Thyroid gland (tissue), 4 donors: Measurements from ENCODE around the gene ZYG11A. TPM values are rescaled to one million over a fixed set of nuclear protein-coding genes. Genes with fewer than 3 reads are reported as not detected.

ENCODE experiments used
- DNase-seq, 2 donors: peaks; one replicate each; pipeline ENCODE4 v3.0.0-alpha.2; 2019
- H3K27ac ChIP-seq, 3 donors: fragments of 200-600 bp; sonication (generic); 1 replicate in 2 of 3; 2 replicates in 1 of 3; pipeline ENCODE4 v1.5.1; 2016 to 2019; ENCODE audit warnings: mild to moderate bottlenecking in 1 of 3, moderate library complexity in 1 of 3
- H3K27me3 ChIP-seq: fragments of 200-600 bp; sonication (generic); one replicate; pipeline ENCODE4 v1.5.1; 2019
- H3K36me3 ChIP-seq, 2 donors: fragments of 200-600 bp; sonication (generic); one replicate each; pipeline ENCODE4 v1.5.1; 2016 to 2019
- H3K4me1 ChIP-seq, 2 donors: fragments of 200-600 bp; sonication (generic); one replicate each; pipeline ENCODE4 v1.5.1; 2017 to 2019
- H3K4me3 ChIP-seq, 3 donors: fragments of 200-600 bp; sonication (generic); replicated peaks in 1 of 3; 1 replicate in 2 of 3; 2 replicates in 1 of 3; pipeline ENCODE4 v1.5.1; 2016; ENCODE audit warnings: mild to moderate bottlenecking in 1 of 3
- H3K9me3 ChIP-seq: fragments of 200-600 bp; sonication (generic); one replicate; pipeline ENCODE4 v1.5.1; 2017
- POLR2A ChIP-seq, 2 donors: fragments of 450-650 bp; IDR thresholded peaks; one replicate each; pipeline ENCODE4 v1.6.1; 2017; ENCODE audit warnings: antibody characterized with exemption in 2 of 2, mild to moderate bottlenecking in 2 of 2, moderate library complexity in 1 of 2
- WGBS, 2 donors: methylation state at CpG; one replicate each; pipeline ENCODE4 v1.1.5; 2017; 5-methylcytosine and 5-hydroxymethylcytosine counted together
- intact Hi-C: fragments of 100-400 bp; cut with DNase I; formaldehyde crosslinking; loops from one replicate; pipeline ENCODE4 v1.15.1; 2023
- total RNA-seq, 4 donors: library from RNA; depleted of rRNA; stranded (reverse); fragments of >200 nt; gene quantifications; one replicate each; pipeline ENCODE4 v1.2.3, GENCODE V29; 2016
- TF ChIP-seq, protein P1 (sequence below), 6 experiments: fragments of 200-600 bp in 3 of 6; fragments of 450-650 bp in 3 of 6; sonication (generic) in 3 of 6; IDR thresholded peaks; one replicate each; pipeline ENCODE4 v1.5.1; 2016 to 2019; ENCODE audit warnings: antibody characterized with exemption in 6 of 6, mild to moderate bottlenecking in 2 of 6, inconsistent platforms in 1 of 6, moderate library complexity in 1 of 6

The ZYG11A gene
- total RNA-seq, 4 donors from 2014 or later, result 4.0 to 9.3 (median 5.9) TPM

DNA sequence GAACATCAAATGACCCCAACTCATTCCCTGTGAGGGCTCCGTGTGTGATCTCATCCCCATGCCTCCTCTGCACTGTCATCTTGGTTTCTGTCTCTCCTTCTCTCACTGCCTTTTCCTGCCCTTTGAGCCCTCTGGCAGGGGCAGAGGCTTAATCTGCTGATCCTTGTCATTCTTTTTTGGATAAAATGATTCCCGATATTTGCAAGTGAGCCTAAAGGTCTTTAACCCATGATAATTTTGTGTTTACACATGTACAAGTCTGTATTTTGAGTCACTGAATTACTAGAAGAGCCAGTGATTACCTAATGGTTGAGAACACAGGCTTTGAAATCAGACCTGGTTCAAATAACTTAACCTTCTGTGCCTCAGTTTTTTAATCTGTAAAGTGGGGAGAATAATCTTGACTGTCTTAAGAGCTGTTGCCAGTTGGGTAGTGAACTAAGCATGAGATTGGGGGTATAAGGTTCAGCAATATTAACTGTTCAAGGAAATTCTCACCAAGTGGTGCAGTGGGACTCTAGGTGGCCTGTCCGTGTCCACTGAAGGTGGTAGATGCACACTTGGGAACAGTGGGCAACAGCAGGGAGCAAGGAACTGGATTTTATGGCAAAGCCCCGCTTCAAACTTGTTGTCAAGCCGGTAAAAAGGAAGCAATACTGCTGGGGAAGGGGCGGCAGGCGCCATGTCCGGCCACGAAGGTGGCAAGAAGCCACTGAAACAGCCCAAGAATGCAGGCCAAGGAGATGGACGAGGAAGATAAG is 77.3 kb downstream of the ZYG11A start:
- H3K4me3 ChIP-seq, result no peak overlapping the region
- no peak for TF ChIP-seq POLR2A (IDR thresholded peaks at IDR 0.05)
- TF ChIP-seq, protein P1, sequence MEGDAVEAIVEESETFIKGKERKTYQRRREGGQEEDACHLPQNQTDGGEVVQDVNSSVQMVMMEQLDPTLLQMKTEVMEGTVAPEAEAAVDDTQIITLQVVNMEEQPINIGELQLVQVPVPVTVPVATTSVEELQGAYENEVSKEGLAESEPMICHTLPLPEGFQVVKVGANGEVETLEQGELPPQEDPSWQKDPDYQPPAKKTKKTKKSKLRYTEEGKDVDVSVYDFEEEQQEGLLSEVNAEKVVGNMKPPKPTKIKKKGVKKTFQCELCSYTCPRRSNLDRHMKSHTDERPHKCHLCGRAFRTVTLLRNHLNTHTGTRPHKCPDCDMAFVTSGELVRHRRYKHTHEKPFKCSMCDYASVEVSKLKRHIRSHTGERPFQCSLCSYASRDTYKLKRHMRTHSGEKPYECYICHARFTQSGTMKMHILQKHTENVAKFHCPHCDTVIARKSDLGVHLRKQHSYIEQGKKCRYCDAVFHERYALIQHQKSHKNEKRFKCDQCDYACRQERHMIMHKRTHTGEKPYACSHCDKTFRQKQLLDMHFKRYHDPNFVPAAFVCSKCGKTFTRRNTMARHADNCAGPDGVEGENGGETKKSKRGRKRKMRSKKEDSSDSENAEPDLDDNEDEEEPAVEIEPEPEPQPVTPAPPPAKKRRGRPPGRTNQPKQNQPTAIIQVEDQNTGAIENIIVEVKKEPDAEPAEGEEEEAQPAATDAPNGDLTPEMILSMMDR (IDR thresholded peaks at IDR 0.05), result no peak
- H3K27me3 ChIP-seq, result no peaks in the 10 kb centered on the region
- no peak for DNase-seq
- H3K9me3 ChIP-seq, result no peaks in the 10 kb centered on the region
- intact Hi-C loops, result loop anchor here (10.0 kb wide), 2 partner anchors 195 to 265 kb away; partner anchors contain the start of gene ZYG11B
- no peaks in the 10 kb centered on the region for H3K36me3 ChIP-seq
- peak overlapping the region in 2 of 3 donors; percentile 94 to 97 for H3K27ac ChIP-seq
- peaks cover 0 to 20% of the 10 kb centered on the region in 2 donors for H3K4me1 ChIP-seq
- whole genome bisulfite sequencing, 2 donors, result 84 to 92% methylated on average over 10 of the region's 10 CpGs

DNA sequence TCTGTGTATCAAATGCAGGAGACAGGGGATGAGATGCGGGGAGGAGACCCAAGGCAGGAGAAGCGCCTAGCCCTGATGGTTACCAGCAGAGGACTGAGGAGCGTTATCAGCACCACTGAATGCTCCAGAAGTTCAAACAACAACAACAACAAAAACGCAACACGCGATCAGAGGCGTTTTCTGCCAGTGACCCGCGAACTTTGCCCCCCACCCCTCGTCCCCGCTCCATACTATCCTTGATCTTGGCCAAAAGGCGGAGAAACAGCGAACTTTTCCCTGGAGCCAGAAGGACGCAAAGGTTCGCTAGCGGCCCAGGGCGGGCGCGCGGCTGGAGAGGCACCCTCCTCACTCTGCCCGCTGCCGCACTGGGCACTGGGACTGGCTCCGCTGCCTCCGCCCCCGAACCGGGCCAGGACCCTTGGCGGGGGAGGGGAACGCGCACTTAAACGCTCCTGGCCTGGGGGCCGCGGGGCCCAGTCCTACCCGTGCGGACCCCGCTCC is 78.3 kb downstream of the ZYG11A start:
- 19 to 33% methylated on average over 9 to 12 of the region's 35 CpGs for WGBS, 2 donors
- peak; percentile 66 to 71 for DNase-seq
- TF ChIP-seq, protein P1 (IDR thresholded peaks at IDR 0.05), result no peak
- no peak for TF ChIP-seq POLR2A (IDR thresholded peaks at IDR 0.05)
- H3K4me1 ChIP-seq, result peaks cover under 1 to 17% of the 10 kb centered on the region in 2 donors
- no peaks in the 10 kb centered on the region for H3K36me3 ChIP-seq
- intact Hi-C loops, result loop anchor here (10.0 kb wide), 1 partner anchor 264 kb away; no protein-coding TSS in a partner anchor
- peak overlapping the region; percentile 71 to 97 (median 94) for H3K27ac ChIP-seq
- no peaks in the 10 kb centered on the region for H3K9me3 ChIP-seq
- H3K27me3 ChIP-seq, result no peaks in the 10 kb centered on the region
- H3K4me3 ChIP-seq, result peak overlapping the region; percentile 4 to 79 (median 73)

DNA sequence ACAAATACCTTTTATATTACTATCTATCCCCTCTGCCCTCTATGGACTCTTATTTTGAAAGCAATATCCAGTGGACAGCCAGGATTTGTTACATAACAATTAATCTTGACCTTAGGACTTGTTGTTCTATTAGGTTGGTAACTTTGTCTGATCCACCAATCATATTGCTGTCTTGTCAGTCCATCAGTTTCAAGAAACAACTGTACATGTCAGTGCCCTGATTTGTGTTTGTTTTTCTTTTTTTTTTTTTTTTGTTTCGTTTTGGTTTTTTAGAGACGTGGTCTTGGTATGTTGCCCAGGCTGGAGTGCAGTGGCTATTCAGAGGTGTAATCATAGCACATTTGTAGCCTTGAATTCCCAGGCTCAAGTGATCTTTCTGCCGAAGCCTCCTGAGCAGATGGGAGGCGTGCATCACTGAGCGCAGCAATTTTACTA is 83.0 kb downstream of the ZYG11A start:
- peaks cover 11 to 29% of the 10 kb centered on the region in 2 donors for H3K4me1 ChIP-seq
- H3K9me3 ChIP-seq, result no peaks in the 10 kb centered on the region
- intact Hi-C loops, result loop anchor here (10.0 kb wide), 1 partner anchor 259 kb away; no protein-coding TSS in a partner anchor
- H3K4me3 ChIP-seq, result no peak overlapping the region
- no peaks in the 10 kb centered on the region for H3K27me3 ChIP-seq
- H3K27ac ChIP-seq, result peak overlapping the region in 2 of 3 donors; percentile 24 to 41
- peak; percentile 88 to 91 for DNase-seq
- peak in 1 of 2 donors; percentile 24 for TF ChIP-seq POLR2A (IDR thresholded peaks at IDR 0.05)
- TF ChIP-seq, protein P1 (IDR thresholded peaks at IDR 0.05), result no peak
- 17 to 25% methylated on average over 5 of the region's 5 CpGs for WGBS, 2 donors
- no peaks in the 10 kb centered on the region for H3K36me3 ChIP-seq

DNA sequence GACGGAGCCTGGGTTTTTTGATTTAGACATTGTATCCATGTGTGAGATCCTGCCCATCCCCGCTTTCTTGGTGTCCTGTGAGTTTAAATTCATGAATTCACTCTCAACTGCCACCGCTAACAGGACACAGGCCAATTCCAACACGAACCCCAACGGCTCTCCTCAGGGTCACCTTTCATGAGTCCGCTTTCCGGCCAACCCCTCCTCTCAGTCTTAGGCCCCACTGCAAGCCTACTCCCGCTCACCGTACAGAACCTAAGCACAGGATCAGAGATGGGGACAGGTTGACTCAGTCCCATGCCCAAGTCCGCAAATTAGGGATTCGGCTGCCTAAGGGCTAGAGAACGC is 84.3 kb downstream of the ZYG11A start:
- H3K27ac ChIP-seq, result peak overlapping the region in 2 of 3 donors; percentile 54 to 69
- 23% methylated on average over 9 to 10 of the region's 12 CpGs for WGBS, 2 donors
- H3K9me3 ChIP-seq, result no peaks in the 10 kb centered on the region
- peaks cover 11 to 29% of the 10 kb centered on the region in 2 donors for H3K4me1 ChIP-seq
- intact Hi-C loops, result loop anchor here (10.0 kb wide), 1 partner anchor 258 kb away; no protein-coding TSS in a partner anchor
- DNase-seq, result no peak
- H3K27me3 ChIP-seq, result no peaks in the 10 kb centered on the region
- TF ChIP-seq, protein P1 (IDR thresholded peaks at IDR 0.05), result no peak
- TF ChIP-seq POLR2A (IDR thresholded peaks at IDR 0.05), result no peak
- peak overlapping the region in 2 of 3 donors; percentile 36 to 65 for H3K4me3 ChIP-seq
- H3K36me3 ChIP-seq, result no peaks in the 10 kb centered on the region
